Urothelium cell line (cell line): ENCODE measurements around the gene NR2E1.

Source experiments
- DNase-seq: peaks from one replicate; pipeline ENCODE4 v3.0.0; 2011; ENCODE audit warnings: low spot score, mixed read lengths
- FAIRE-seq: peaks from 2 replicates; lab custom pipeline; 2011; peaks lifted over from hg19 to GRCh38; lab: Jason Lieb, UNC

NR2E1 gene

GRCh38 chr6:108203189-108204112 is 37.6 kb downstream of the NR2E1 start:
- DNase-seq: no peak
- FAIRE-seq: no peak

GRCh38 chr6:108207013-108207412 is 41.2 kb downstream of the NR2E1 start:
- FAIRE-seq (no peak), DNase-seq (no peak)

- no peak for FAIRE-seq
- no peak for DNase-seq
Observed at GRCh38 chr6:108209738-108210137, 43.9 kb downstream of the NR2E1 start.

- DNase-seq (no peak), FAIRE-seq (no peak)
Observed at GRCh38 chr6:108210556-108210955, 44.7 kb downstream of the NR2E1 start.

GRCh38 chr6:108211671-108212070 is 45.8 kb downstream of the NR2E1 start:
- FAIRE-seq (no peak), DNase-seq (no peak)

- FAIRE-seq: no peak
Observed at GRCh38 chr6:108222064-108222463, 56.2 kb downstream of the NR2E1 start.

GRCh38 chr6:108222504-108222903 is 56.7 kb downstream of the NR2E1 start:
- DNase-seq (no peak), FAIRE-seq (no peak)

More at GRCh38 chr6:108222064-108222463, 56.2 kb downstream of the NR2E1 start:
- no peak for DNase-seq

GRCh38 chr6:108227290-108227689 is 61.5 kb downstream of the NR2E1 start:
- no peak for FAIRE-seq

GRCh38 chr6:108228416-108228815 is 62.6 kb downstream of the NR2E1 start:
- FAIRE-seq: no peak
- no peak for DNase-seq

More at GRCh38 chr6:108227290-108227689, 61.5 kb downstream of the NR2E1 start:
- no peak for DNase-seq

- DNase-seq (no peak), FAIRE-seq (no peak)
Observed at GRCh38 chr6:108235127-108235526, 69.3 kb downstream of the NR2E1 start.

- FAIRE-seq (no peak), DNase-seq (no peak)
Observed at GRCh38 chr6:108236791-108237190, 71.0 kb downstream of the NR2E1 start.

GRCh38 chr6:108238322-108238721 is 72.5 kb downstream of the NR2E1 start:
- no peak for DNase-seq
- no peak for FAIRE-seq
